Testis (tissue), 3 donors: ENCODE measurements around the gene CIART. TPM values are rescaled to one million over a fixed set of nuclear protein-coding genes. Genes with fewer than 3 reads are reported as not detected.

Experiments
- DNase-seq: peaks from one replicate; pipeline ENCODE4 v3.0.0-alpha.2; 2019
- H3K27ac ChIP-seq, 2 donors: fragments of 200-600 bp; sonication (generic); one replicate each; pipeline ENCODE4 v1.5.1; 2019
- H3K27me3 ChIP-seq: fragments of 200-600 bp; sonication (generic); one replicate; pipeline ENCODE4 v1.5.1; 2019
- H3K36me3 ChIP-seq: fragments of 200-600 bp; sonication (generic); one replicate; pipeline ENCODE4 v1.5.1; 2017; ENCODE audit warnings: low read depth; ENCODE audit errors: missing control alignments
- H3K4me1 ChIP-seq: fragments of 200-600 bp; sonication (generic); one replicate; pipeline ENCODE4 v1.5.1; 2019
- H3K4me3 ChIP-seq, 2 donors: fragments of 200-600 bp; sonication (generic); one replicate each; pipeline ENCODE4 v1.5.1; 2017 to 2019
- H3K9me3 ChIP-seq: fragments of 200-600 bp; sonication (generic); one replicate; pipeline ENCODE4 v1.5.1; 2017
- CTCF ChIP-seq, 3 experiments: fragments of 450-650 bp in 2 of 3; fragments of 200-600 bp in 1 of 3; sonication (generic) in 1 of 3; IDR thresholded peaks; one replicate each; pipeline ENCODE4 v1.5.1; 2016 to 2019; ENCODE audit warnings: antibody characterized with exemption in 3 of 3, mild to moderate bottlenecking in 2 of 3, moderate library complexity in 1 of 3
- POLR2A ChIP-seq: fragments of 450-650 bp; IDR thresholded peaks from one replicate; pipeline ENCODE4 v1.6.1; 2017; ENCODE audit warnings: antibody characterized with exemption, mild to moderate bottlenecking, moderate library complexity
- WGBS, 2 donors: methylation state at CpG; one replicate each; pipeline ENCODE4 v1.1.5; 2018; 5-methylcytosine and 5-hydroxymethylcytosine counted together
- intact Hi-C: fragments of 100-400 bp; cut with DNase I; formaldehyde crosslinking; loops from one replicate; pipeline ENCODE4 v1.15.1; 2023; ENCODE audit warnings: low total_unique reads
- polyA plus RNA-seq: library from polyadenylated mRNA; stranded (reverse); fragments of 350-450 nt; fragmentation: Illumina TruSeq; extraction: RNeasy Lipid Tissue Mini Kit (QIAGEN cat#74804); gene quantifications from one replicate; pipeline ENCODE4 v1.2.3, GENCODE V29; 2014; ENCODE audit warnings: low read depth, low replicate concordance; ENCODE audit not compliant: insufficient read depth
- small RNA-seq, 2 donors: library from RNA; depleted of rRNA; stranded (forward); fragments of <200 nt; gene quantifications; one replicate each; pipeline ENCODE3, GENCODE V24; 2016
- total RNA-seq, 2 donors: library from RNA; depleted of rRNA; stranded (reverse); fragments of >200 nt; gene quantifications; one replicate each; pipeline ENCODE4 v1.2.3, GENCODE V29; 2016

Gene CIART
- total and polyA plus RNA-seq, 3 donors from 2014 or later = 10.3 to 11.8 (median 10.6) TPM

- WGBS, 2 donors = 0 to 2% methylated on average over 9 of the region's 9 CpGs
- intact Hi-C loops = no loop called here
Observed at GRCh38 chr1:150321826-150322166, 39.4 kb downstream of the CIART start.

GRCh38 chr1:150322310-150322709, 40.0 kb downstream of the CIART start:
- TF ChIP-seq CTCF (IDR thresholded peaks at IDR 0.05) (no peak), POLR2A (no peak)
- H3K4me1 ChIP-seq = peaks cover 7% of the 10 kb centered on the region
- intact Hi-C loops = no loop called here
- H3K4me3 ChIP-seq = peak overlapping the region; percentile 95 to 98
- WGBS, 2 donors = 60 to 63% methylated on average over 3 of the region's 3 CpGs
- H3K27me3 ChIP-seq = no peaks in the 10 kb centered on the region
- H3K9me3 ChIP-seq = no peaks in the 10 kb centered on the region
- no peak for DNase-seq
- H3K27ac ChIP-seq = peak overlapping the region in 1 of 2 donors; percentile 80
- H3K36me3 ChIP-seq = no peaks in the 10 kb centered on the region

More at GRCh38 chr1:150321826-150322166, 39.4 kb downstream of the CIART start:
- Histone ChIP-seq H3K4me1 (peaks cover 7% of the 10 kb centered on the region), H3K27me3 (no peaks in the 10 kb centered on the region), H3K36me3 (no peaks in the 10 kb centered on the region), H3K9me3 (no peaks in the 10 kb centered on the region), H3K27ac (peak overlapping the region; percentile 80 to 91), H3K4me3 (peak overlapping the region; percentile 95 to 98)
- no peak for TF ChIP-seq CTCF (IDR thresholded peaks at IDR 0.05)
- TF ChIP-seq POLR2A = no peak
- DNase-seq = no peak

- Histone ChIP-seq H3K4me1 (no peaks in the 10 kb centered on the region), H3K9me3 (no peaks in the 10 kb centered on the region), H3K27me3 (no peaks in the 10 kb centered on the region), H3K4me3 (no peak overlapping the region), H3K27ac (no peak overlapping the region), H3K36me3 (no peaks in the 10 kb centered on the region)
- 87 to 88% methylated on average over 7 of the region's 7 CpGs for WGBS, 2 donors
- intact Hi-C loops = no loop called here
- DNase-seq = no peak
- TF ChIP-seq CTCF (IDR thresholded peaks at IDR 0.05) (no peak), POLR2A (no peak)
Observed at GRCh38 chr1:150332651-150333290, 50.4 kb downstream of the CIART start.

Small RNAs within 50 kb of the gene (small RNA-seq; reads per million reads assigned to genes)
- 0 to 0.09 reads per million in 2 donors for gene RNU2-17P

Other genes starting within 250 kb of the CIART start
- gene VPS45, start 214.8 kb upstream of the CIART start, total RNA-seq = 10 to 100 TPM; 50.3 to 50.7 TPM
- 28.4 TPM for gene VPS45, start 214.8 kb upstream of the CIART start, polyA plus RNA-seq
- 100 to 1,000 TPM in 1 of 2 donors, 10 to 100 TPM in 1; 83.5 to 175 TPM for gene PLEKHO1, start 132.6 kb upstream of the CIART start, total RNA-seq
- 283 TPM for gene PLEKHO1, start 132.6 kb upstream of the CIART start, polyA plus RNA-seq
- gene ANP32E, start 46.4 kb upstream of the CIART start, total RNA-seq = 10 to 100 TPM in 1 of 2 donors, 1 to 10 TPM in 1; 8.9 to 10.5 TPM
- 11.8 TPM for gene ANP32E, start 46.4 kb upstream of the CIART start, polyA plus RNA-seq
- gene CA14, start 24.8 kb upstream of the CIART start, total RNA-seq = under 1 TPM in 1 of 2 donors, not detected in 1; 0.25 TPM
- 0.98 TPM for gene CA14, start 24.8 kb upstream of the CIART start, polyA plus RNA-seq
- gene APH1A, start 13.5 kb upstream of the CIART start, total RNA-seq = 100 to 1,000 TPM in 1 of 2 donors, 10 to 100 TPM in 1; 64.0 to 102 TPM
- gene APH1A, start 13.5 kb upstream of the CIART start, polyA plus RNA-seq = 86.2 TPM
- gene C1orf54, start 9.8 kb upstream of the CIART start, total RNA-seq = 1 to 10 TPM; 2.9 to 7.0 TPM
- gene C1orf54, start 9.8 kb upstream of the CIART start, polyA plus RNA-seq = 23.7 TPM
- gene MRPS21, start 11.3 kb downstream of the CIART start, total RNA-seq = 10 to 100 TPM; 43.5 to 45.8 TPM
- gene MRPS21, start 11.3 kb downstream of the CIART start, polyA plus RNA-seq = 72.2 TPM
- gene PRPF3, start 39.0 kb downstream of the CIART start, total RNA-seq = 100 to 1,000 TPM in 1 of 2 donors, 10 to 100 TPM in 1; 77.9 to 101 TPM
- 59.2 TPM for gene PRPF3, start 39.0 kb downstream of the CIART start, polyA plus RNA-seq
- gene RPRD2, start 81.6 kb downstream of the CIART start, total RNA-seq = 10 to 100 TPM; 32.1 to 36.3 TPM
- gene RPRD2, start 81.6 kb downstream of the CIART start, polyA plus RNA-seq = 38.9 TPM
- 10 to 100 TPM; 35.7 to 39.7 TPM for gene TARS2, start 204.9 kb downstream of the CIART start, total RNA-seq
- gene TARS2, start 204.9 kb downstream of the CIART start, polyA plus RNA-seq = 35.4 TPM
- gene ECM1, start 225.6 kb downstream of the CIART start, total RNA-seq = 1 to 10 TPM; 4.6 to 5.0 TPM
- 16.9 TPM for gene ECM1, start 225.6 kb downstream of the CIART start, polyA plus RNA-seq
- 1 to 10 TPM in 1 of 2 donors, not detected in 1; 1.3 TPM for gene FALEC, start 233.2 kb downstream of the CIART start, total RNA-seq
- gene FALEC, start 233.2 kb downstream of the CIART start, polyA plus RNA-seq = not detected